Skin of body (tissue), 2 donors: Measurements from ENCODE around the gene USP9X. TPM values are rescaled to one million over a fixed set of nuclear protein-coding genes. Genes with fewer than 3 reads are reported as not detected.
"Not testable (repeated sequence)": the region's sequence is repeated elsewhere in the genome, so short reads cannot be mapped to it uniquely, and the experiment has no call there.

Experiments
- DNase-seq: peaks from one replicate; lab custom pipeline; 2025; lab: John Stamatoyannopoulos, UW
- total RNA-seq: library from RNA; depleted of rRNA; stranded (reverse); fragments of >200 nt; gene quantifications from one replicate; pipeline ENCODE4 v1.2.3, GENCODE V29; 2014

Gene USP9X
- total RNA-seq, 1 donor from 2014 or later: 122 TPM

DNA sequence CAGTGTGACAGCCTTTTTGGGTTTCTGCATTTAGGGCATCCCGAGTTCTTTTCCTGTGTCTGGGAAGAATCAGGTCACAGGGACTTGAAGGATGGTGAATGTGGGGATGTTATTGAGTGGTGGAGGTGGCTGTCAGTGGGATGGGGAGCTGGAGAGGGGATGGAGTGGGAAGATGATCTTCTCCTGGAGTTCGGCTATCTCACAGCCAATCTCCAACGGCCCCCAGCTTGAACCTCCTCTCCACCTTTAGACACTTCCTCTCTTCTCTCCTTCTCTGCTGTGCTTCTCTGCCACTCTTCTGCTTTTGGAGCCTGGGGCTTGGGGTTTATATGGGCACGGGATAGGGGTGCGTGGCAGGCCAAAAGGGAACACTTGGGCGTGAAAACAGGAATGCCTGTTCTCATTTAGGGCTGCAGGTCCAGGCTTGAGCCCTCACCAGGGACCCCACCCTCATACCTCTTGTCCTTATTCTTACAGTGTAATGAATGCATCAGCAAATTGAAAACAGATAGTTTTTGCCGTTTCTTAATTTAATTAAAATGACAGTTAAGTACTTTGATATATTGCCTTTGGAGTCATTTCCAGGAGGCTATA is 37.5 kb downstream of the USP9X start:
- DNase-seq: no peak

DNA sequence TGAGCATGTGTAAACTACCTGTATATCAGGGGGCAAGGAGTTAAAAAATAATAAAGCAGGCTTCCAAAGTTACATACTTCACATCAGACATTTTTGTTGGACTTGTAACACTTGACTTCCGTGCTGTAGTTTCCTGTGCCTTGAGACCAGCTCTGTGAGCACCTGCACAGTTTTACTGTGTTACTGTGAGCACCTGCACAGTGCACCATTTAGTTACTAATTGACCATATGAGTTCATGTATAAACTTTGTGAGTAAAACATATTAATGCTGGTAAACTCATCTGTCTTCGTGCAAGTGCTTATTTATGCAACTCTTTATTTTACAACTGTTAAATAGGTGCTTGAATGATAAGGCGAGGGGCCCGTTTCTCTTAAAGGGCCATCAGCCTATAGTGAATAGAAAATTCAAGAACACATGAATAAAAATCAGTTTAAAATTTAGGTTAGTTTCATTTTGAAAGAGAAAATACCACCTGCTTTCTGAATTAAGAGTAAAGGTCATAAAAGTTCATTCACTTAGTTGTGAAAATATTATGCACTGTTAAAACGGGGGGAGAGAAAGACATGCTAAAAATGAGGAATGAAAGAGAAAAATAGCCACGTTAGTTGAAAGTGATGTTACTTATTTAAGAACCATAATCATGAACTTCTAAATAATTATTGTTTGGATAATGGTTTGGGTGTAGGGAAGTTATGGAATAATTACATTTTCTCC is 42.4 kb downstream of the USP9X start:
- DNase-seq: no peak

DNA sequence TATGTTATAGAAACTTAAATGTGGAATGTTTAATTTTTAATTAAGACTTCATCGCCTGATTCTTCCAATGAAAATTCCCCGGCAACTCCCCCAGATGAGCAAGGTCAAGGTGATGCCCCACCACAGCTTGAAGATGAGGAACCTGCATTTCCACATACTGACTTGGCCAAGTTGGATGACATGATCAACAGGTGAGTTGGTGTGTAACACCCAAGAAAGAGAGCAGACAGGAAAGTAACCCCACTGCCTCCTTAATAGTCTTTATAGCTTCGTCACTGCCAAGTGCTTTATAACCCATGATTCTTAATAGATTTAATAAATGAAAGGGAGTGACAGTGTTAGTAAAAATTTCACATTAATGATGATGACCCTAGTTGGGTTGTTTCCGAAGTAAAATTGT is 43.7 kb downstream of the USP9X start:
- no peak for DNase-seq

DNA sequence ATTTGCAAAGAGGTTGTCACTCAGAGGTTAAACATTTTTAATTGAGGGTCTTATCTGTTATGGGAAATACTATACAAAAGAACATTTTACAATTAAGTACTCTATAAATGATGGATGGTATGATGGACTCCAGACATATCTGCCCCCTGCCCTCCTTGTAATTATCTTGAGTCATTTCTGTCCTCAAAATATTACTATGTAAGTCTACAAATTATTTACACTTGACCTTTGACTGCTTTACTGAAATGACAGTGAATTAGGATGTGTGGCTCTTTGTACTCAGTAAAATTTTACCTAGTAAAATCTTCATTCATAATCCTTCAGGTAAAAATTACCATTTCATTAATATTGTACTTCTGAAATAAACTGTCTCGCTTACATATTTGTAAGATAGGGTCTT is 46.5 kb downstream of the USP9X start:
- DNase-seq: no peak

DNA sequence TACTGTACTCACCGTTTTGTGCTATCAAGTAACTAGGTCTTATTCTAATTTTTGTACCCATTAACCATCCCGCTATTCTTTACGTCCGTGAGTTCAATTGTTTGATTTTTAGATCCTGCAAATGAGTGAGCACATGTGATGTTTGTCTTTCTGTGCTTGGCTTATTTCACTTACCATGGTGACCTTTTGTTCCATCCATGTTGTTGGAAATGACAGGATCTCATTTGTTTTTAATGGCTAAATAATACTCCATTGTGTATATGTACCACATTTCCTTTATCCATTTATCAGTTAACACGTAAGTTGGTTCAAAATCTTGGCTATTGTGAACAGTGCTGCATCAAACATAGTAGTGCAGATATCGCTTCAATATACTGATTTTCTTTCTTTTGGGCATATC is 48.3 kb downstream of the USP9X start:
- DNase-seq: no peak

DNA sequence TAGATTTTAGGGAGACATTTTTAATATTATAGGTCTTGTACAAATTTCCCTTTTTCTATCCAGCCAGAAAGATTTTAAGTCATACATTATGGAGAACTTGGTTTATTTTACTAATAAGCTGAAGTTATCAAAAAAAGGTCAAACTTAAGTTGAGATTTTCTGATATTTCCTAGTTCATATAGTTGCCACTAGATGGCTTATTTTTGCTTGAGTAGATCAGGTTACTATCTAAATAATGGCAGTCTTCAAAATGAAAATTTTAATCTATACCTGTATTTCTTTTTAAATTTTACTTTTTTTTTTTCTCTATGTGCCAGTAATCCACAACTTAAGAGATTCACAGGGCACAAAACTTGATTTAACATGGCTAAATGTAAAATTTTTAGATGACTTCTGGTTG is 52.3 kb downstream of the USP9X start:
- no peak for DNase-seq

DNA sequence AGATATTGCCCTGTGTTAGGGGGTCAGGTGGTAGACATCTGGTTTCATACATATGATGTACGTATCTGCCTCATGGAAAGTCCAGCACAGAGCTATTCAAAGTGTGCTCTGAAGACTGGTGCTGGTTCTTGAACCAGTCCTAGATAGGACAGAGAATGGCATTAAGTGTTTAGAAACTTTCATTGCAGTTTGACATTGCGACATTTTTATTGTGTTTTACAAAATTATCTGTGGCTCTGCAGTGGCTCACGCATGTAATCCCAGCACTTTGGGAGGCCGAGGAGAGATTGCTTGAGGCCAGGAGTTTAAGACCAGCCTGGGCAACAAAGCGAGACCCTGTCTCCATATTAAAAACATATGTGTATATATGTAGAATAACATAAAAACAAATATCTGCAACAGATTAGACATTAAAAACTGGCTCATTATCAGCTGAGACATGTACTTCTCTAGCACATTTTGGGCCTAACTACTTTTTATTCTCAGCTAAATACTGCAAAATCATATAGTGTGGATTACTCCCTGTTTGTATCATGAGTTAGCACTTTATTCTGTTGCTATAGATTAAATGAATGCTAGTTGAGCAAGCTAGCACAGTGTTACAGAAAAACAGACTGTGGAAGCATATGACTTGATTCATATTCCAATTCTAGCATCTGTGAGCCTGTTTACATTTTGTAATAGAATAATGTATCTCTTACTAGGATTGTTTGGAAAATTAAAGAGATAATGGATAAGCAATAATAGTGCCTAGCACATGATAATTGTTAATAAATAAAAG is 57.1 kb downstream of the USP9X start:
- no peak for DNase-seq

DNA sequence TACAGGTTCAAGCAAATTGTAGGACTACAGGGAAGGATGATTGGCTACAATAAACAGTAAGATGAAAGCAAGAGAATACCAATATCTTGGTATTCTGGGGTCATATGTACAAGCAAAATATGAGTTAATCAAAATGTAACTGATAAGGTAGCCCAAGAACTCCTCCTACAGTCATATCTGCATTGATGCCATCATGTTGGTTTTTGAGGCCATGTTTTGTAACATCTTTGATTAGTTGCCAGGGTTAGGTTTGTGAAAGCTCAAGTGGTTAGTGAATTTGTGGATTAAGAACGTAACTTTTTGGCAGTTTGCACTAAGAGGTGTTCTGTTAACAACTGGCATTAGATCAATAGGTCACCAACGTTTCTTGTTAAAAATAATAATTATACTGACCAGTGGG is 59.6 kb downstream of the USP9X start:
- no peak for DNase-seq

DNA sequence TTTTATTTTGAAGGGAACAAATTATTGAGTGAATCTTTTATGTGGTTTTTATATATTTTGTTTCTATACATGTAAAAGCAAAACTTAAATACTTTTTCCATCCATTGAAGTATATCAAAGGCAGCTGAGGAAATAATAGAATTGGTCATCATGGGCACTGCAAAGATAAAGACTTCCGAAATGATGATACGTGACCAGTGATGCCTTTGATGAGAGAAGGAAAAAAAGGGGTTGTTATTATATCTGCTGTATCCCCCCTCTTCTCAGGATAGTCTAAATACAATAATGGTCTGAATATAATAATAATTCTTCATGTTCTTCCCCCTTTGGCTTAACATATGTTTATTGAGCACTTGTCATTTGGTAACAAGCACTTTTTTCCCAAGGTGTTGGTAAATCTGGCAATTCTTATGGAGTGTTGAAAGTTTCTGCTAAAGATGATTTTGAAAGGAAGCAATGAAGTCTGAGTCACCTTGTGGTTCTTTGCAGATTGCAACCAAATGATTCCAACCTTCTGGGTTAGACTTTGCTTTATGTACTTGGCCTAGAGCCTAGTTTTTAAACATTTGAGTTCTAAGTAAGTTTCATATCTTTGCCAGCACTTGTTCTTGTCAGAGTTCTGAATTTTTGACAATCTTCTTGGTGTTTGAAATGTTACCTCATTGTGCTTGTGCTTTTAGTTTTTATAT is 60.8 kb downstream of the USP9X start:
- no peak for DNase-seq

DNA sequence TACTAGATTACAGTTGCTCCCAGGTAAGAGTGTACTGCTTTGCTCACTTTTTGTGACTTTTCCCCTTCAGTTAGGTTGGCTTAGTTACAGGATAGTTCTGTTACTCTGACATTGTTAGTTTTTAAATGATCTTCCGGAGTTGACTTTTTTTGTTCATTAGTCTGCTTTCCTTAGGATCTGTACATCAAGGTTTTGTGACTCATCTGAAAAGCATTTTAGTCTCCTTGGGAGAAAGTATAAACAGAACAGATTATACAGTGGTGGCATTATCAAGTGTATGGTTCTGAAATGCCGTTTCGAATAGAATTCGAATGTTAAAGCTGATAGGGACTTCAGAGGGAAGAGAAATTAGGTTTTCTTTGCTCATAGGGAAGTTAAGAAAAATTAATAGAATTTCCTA is 63.3 kb downstream of the USP9X start:
- DNase-seq: no peak

DNA sequence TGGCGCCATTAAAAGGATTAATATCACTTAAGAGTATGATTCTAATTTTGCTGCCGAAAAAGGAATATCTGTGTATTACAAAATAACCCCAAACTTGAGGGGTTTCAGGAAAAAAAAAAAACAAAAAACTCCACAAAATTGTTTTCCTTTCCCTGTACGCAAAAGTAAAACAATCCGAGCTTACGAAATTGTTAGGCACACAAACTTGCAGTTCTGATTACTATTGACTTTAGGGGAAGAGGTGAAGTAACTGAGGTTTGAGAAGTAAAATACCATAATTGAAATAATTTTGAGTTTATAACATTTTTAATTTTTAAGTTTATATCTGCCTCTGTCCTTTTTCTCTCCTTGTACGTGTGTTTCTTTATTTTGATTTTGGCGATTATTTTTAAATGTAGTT is 64.8 kb downstream of the USP9X start:
- no peak for DNase-seq

DNA sequence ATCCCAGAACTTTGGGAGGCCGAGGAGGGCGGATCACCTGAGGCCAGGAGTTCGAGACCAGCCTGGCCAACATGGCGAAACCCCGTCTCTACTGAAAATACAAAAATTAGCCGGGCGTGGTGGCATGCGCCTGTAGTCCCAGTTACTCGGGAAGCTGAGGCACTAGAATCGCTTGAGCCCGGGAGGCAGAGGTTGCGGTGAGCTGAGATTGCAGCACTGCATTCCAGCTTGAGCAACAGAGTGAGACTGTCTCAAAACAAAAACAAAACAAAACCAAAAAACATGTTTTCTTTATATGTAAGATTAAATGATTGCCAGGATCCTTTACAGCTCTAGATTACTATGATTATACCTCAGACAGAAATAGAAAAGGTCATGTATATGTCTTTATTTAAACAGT is 66.5 kb downstream of the USP9X start:
- DNase-seq: not testable (repeated sequence)

DNA sequence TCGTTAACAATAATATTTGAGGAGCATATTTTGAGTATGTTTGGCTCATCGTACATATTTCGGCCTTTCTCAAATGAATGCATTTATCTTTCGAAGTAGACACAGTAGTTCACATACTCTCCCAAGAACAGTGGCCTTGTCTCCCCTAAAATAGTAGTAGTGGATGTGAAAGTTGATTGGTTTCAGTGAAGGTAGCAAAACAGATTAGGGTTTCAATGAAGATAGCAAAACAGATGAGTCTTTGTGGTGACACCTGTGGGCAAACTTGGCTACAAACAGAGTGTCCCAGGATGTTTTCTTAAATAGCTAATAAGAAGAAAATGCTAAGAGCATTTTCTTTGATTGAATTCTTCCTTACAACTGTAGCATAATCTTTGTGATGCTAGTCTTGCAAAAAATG is 67.0 kb downstream of the USP9X start:
- no peak for DNase-seq

DNA sequence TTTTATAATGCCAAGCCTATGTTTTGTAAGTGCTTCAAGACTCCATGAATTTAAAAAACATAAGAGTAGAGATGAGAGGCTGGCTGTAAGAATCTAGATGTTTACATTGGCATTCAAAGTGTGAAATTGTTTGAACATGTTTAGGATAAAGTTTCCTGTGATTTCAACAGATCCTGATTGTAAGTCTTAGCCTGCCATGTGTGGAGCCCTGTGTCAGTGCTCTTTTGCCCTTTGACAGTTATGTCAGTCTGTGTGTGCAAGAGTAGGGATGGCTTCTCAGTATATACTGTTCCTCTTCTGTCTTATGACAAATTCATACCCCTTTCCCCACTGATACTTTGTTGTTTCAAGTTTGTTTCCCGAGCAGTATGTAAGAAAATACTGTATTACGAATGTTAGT is 68.2 kb downstream of the USP9X start:
- DNase-seq: no peak

DNA sequence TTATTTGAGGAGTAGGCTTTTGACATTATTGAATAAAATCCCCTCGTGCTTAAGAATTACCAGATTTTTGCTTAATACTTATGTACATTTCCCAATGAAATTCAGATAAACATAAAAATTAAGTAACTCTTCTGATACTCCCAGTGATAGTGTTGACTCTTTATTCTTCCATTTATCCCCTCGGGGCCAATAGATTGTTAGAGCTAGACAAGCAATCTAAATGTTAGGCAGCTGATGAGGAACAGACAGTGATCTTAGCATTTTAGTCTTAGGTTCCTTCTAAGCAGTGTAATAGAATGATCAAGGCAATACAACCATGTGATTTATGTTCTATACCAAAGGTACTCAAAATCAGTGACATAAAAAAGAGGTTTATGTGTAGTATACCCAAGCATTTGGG is 68.7 kb downstream of the USP9X start:
- no peak for DNase-seq

DNA sequence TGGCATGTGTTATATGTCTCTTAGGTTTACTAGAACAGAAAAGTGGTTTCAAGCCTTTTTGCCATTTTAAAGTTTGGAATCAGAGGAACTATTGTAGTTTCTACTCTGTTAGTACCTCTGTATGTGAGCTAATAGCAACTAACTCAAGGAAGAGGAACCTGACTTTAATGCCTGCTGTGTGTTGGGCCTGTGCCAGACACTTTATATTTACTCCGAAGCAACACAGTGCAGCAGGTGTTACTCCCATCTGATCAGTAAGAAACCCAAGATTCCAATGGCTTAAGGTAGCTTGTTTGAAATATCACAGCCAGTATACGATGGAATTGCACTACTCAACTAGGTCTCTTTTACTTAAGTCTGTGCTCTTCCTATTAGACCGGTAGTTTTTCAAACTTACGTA is 79.2 kb downstream of the USP9X start:
- DNase-seq: no peak

DNA sequence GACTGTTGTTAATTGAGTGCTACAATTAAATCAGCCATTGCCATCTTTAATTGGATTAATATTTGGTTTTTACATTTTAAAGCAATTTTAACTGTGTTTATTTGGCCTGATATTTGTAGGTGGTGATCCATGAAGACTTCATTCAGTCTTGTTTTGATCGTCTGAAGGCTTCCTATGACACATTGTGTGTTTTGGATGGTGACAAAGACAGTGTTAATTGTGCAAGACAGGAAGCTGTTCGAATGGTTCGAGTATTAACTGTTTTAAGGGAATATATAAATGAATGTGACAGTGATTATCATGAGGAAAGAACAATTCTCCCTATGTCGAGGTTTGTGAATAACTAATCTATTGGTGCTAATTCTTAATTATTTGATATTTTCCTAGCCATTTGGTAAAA is 82.6 kb downstream of the USP9X start:
- no peak for DNase-seq

DNA sequence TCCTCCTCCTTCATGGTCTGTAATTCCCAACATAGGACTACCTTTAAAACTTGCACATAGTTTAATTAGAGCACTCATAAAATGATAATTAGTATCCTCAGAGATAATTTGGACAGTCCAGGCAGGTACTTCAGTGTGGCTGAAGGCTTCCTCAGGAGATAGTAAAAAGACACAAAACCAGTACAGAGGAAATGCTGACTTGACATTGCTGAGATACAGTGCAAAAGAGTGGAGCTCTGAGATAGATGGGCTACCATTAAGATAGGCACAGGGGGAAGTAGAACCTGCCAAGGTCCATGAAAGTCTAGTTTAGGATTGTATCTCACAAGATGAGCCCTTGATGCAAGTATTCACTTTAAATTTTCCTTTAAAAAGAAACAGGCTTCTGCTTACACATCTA is 91.0 kb downstream of the USP9X start:
- no peak for DNase-seq

DNA sequence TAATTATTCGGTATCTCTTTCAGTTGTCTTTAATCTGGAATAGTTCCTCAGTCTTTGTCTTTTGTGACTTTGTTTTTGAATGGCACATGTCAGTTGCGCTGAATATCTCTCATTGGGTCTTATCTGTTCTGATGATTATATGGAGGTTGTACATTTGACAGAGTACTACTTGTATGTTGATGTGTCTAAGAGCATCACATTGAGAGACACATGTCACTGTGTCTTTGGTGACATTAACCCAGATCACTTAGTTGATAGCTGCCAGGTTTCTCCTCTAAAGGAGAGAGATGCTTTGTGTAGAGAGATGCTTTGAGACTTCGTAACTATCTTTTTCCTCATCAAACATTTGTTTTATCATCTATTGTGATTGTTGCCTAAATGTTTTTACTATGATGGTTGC is 92.1 kb downstream of the USP9X start:
- DNase-seq: no peak

DNA sequence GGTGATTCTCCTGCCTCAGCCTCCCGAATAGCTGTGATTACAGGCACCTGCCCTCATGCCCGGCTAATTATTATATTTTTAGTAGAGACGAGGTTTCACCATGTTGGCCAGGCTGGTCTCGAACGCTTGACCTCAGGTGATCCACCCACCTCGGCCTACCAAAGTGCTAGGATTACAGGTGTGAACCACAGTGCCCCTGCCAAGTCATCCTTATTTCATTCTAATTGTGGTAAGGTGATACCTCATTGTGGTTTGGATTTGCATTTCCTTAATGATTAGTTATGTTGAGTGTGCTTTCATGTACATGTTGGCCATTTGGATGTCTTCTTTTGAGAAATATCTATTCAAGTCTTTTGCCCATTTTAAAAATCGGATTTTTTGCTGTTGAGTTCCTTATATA is 93.0 kb downstream of the USP9X start:
- no peak for DNase-seq

DNA sequence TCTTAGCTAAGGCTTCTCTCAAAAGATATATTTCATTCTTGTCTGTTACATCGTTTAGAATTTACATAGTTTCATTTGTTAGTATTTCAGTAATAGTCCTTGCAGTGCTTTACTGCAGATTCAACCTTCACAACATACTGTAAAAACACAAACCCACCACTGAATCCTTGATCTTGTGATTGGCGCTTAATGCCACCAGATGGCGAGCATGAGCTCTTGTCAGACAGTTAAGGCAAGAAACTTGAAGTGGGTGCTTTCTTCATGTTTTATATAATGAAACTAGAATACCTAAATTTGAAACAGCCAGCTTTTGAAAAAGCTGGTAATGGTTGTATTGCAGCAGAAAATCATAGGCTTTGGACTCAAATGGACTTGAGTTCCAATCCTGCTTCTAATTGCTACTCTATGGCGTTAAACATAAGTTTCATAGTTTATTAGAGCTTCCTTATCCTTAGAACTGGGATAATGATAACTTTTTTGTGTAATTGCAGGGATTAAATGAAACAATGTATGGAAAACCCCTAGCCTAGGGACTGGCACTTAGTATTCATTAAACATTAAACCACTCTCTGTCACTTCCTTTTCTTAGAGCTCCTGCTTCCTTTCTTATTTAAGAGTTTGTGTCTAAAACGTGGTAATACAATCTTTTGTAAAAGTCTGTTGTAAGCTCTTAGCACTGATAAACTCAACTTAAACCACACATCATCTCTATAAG is 95.1 kb downstream of the USP9X start:
- DNase-seq: peak; percentile 2

DNA sequence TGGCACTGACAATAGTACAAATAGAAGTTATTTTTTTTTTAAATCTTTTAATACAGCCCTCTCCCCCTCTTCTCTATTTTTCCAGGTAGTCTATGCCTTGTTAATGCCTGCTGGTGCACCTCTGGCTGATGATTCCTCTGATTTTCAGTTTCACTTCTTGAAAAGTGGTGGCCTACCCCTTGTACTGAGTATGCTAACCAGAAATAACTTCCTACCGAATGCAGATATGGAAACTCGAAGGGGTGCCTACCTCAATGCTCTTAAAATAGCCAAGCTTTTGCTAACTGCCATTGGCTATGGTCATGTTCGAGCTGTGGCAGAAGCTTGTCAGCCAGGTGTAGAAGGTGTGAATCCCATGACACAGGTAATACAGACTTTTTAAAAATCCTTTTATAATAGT is 99.1 kb downstream of the USP9X start:
- DNase-seq: no peak
